Fibroblast of skin of right biceps (primary cell): Measurements from ENCODE around the gene PRKG1.
"Not testable (repeated sequence)": the region's sequence is repeated elsewhere in the genome, so short reads cannot be mapped to it uniquely, and the experiment has no call there.

Experiments used
- DNase-seq: peaks from one replicate; pipeline ENCODE4 v3.0.0-alpha.2; 2013

The PRKG1 gene

GRCh38 chr10:51342381-51342780 is 268.1 kb downstream of the PRKG1 start:
- no peak for DNase-seq

DNA sequence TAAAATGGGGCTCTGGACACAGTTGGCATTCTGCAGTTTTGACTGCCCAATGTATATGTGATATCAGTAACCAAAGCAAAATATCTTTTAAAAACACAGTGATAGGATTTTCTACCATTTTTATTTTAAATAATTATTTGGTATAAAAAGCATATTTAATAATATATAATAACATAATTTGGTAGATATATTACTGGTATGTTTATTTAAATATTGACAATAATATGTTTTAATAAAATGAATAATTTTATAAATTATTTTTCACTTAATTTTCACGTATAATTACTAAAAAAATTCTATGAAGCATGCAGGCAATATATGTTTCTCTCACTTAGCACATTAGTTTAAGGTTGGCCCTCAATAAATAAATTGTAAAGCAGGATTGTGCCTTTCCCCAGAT is 269.1 kb downstream of the PRKG1 start:
- no peak for DNase-seq

DNA sequence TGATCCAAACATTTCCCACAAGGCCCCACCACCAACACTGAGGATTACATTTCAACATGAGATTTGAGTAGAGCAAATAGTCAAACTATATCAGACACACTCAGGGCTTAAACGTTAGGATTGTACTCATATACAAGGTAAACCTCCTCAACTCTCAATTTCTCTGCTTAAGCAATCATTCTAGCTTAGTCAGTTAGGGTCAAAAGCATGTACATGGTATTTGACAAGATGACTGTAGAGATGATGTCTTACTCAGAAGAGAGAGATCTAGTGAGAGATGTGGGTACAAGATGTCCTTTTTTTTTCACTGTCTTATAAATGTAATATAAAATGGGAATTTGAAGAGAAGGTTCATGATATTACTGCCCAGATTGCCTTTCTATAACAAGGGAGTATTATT is 270.1 kb downstream of the PRKG1 start:
- no peak for DNase-seq

GRCh38 chr10:51348622-51349021 is 274.3 kb downstream of the PRKG1 start:
- no peak for DNase-seq

- DNase-seq = no peak
Measured at GRCh38 chr10:51357170-51357569, 282.9 kb downstream of the PRKG1 start.

GRCh38 chr10:51358227-51358626 is 283.9 kb downstream of the PRKG1 start:
- DNase-seq = no peak

DNA sequence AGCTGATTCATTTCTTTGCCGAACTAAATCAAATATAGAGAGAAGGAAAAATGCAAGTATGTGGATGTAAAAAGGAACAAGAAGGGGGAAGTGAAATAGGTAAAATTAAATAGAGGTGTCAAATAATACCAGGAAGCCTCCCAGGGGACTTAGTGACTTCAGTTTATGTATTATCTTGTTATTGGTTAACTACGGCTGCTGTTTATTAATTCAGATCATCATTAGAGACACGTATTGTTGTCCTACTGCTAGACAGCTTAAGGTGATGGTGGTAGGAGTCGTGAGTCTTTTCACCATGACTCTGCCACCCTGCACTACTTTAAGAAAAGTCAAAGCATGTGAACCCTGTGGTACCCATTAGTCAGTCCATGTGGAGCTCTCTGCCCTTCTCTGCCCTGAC is 289.1 kb downstream of the PRKG1 start:
- DNase-seq = no peak

GRCh38 chr10:51364674-51365073 is 290.4 kb downstream of the PRKG1 start:
- no peak for DNase-seq

GRCh38 chr10:51366044-51366443 is 291.8 kb downstream of the PRKG1 start:
- DNase-seq = no peak

- no peak for DNase-seq
Measured at GRCh38 chr10:51367127-51367526, 292.8 kb downstream of the PRKG1 start.

DNA sequence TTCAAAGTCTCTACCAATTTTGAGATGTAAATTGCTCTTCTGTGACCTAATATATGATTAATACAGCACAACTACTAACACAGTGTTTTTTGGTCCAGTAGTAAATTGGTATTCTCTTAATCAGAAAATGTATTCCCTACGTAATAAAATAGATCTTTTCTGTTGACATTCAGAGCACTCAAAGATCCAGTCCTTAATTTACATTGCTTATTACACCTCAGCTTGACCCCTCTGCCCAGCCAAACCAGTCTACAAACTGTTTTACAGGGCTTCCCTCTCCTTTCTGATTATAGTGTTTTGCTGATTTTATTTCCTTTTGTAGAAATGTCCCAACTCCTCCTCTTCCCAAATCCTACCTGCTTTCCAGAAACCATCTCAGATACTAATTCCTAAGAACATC is 293.4 kb downstream of the PRKG1 start:
- DNase-seq = no peak

- DNase-seq = no peak
Measured at GRCh38 chr10:51368943-51369342, 294.7 kb downstream of the PRKG1 start.

DNA sequence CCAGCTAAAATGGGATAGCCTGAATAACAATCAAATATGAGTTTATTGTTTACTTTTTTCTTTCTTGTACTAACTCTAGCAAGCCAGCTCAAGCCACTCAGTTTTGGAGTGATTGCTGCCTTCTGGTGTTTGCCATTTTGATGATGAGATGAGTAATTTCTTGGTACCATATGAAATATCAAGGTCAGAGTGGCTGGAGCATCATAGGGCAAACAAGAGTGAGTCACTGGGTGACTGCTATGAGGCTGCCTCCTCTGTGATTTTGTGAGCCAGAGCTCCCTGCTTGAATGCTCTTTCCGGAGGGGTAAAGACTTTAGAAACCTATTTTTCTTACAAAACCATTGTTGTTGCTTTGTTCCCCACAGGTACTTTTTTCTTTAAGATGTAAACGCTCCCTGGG is 295.6 kb downstream of the PRKG1 start:
- peak; percentile 68 for DNase-seq

GRCh38 chr10:51371743-51372142 is 297.5 kb downstream of the PRKG1 start:
- no peak for DNase-seq

DNA sequence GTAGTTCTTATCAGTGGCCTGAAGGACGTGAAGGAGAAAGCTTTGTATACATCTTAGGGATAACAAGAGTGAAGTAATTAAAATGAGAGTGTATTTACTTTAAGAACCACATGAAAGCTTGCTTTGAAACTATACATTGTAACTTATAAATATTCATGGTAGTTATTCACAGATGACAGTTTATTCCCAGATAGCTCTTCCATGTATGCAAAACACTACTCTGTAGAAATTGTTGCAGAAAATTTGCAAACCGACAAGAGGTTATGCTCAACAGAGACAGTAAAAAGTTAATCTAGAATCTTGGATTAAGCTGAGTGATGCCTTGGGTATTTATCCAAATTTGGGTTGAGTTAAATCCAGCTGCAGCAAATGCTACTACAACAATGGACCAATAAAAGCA is 301.5 kb downstream of the PRKG1 start:
- DNase-seq = no peak

DNA sequence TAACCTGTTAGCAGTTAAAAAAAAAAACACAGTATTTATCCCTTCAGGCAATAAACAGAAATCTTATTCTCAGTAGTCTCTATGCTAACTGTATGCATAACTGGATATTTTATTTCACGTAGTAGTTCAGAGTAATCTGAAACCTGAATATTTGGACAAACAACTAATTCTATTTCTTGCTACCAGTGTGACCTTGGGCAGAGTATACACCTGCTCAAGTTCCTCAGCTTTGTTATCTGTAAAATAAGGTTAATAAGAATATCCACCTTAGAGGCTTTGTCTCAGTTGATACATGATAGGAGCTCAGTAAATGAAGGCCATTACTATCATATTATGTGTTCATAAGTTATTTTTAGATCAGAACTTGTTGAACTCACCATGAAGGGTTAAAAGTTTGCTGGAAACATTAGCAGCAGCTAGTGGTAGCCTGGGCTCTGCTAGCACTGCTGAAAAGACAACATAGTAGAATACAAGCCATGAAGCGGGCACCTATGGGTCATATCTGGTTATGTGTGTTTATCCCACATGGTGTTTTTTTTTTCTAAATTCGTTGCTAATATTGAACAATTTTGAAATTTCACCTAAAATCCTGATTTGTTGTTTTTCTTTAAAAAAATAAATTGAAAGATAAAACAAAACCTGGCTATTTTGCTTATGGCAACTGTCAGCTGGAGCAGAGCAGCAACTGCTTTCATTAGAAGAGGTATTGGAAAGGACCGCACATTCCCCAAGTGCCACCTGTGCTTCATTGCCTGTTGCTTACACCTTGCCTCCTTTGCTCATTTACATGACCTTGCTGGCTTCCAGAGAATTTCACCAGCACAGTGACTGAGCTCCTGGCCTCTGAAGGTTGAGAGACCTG is 303.0 kb downstream of the PRKG1 start:
- DNase-seq = no peak

- peak; percentile 20 for DNase-seq
Measured at GRCh38 chr10:51377932-51378599, 303.8 kb downstream of the PRKG1 start.

GRCh38 chr10:51382181-51382580 is 307.9 kb downstream of the PRKG1 start:
- no peak for DNase-seq

DNA sequence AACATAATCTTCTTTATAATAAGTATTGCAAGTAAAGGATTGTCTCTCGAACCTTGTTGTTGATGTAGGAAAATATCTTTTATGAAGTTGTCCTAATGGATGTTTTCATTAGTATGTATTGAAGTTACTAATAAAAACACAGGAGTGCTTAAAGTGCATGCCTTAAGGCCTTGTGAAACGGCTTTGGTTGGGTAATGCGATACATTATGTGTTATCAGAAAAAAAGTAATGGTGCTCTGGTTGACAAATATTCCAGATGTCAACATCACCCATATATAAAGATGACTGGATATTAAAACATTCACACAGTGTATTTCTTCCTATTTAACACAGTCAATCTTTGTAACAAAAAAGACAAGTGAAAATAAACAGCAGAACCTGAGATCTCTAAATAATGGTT is 310.7 kb downstream of the PRKG1 start:
- no peak for DNase-seq

- DNase-seq = peak; percentile 48
Measured at GRCh38 chr10:51386248-51386885, 312.1 kb downstream of the PRKG1 start.

DNA sequence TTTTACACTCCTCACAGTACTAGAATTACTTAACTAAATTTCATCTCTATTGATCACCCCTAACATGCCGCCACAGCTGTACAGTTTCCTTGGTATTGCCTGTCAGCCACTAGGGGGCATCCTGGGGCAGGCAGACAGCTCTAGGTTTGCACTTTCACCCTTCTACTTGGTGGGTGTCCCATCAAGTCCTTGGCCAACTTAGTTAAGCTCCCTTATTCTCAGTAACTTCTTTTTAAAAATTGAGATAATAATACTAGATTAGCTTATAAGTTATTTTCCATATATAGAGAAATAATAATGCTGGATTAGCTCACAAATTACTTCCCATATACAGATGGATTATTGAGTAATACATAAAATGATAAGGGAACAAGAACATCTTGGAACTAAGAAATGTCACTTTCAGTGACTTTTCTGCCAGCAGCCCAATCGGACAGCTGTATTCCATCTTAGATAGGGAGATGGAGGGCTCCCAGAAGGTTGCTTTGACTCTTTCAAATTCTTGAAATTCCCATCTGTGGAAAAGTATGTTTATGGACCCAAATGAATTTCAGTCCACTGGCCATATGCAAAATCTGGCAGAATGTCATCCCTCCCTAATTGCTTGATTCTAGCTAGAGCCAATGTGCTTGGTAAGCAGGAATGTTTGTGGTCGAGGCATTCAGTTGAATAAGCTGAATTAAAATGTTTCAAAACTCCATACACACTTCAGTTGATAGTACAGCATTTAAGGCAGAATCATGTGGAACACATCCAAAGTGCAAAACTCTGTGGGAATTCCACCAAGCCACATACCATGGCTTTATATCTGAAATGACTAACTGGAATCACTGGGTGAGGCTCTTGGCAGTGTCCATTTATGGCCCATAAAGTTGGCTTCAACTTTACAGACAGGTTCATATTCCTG is 315.4 kb downstream of the PRKG1 start:
- DNase-seq = peak; percentile 99

DNA sequence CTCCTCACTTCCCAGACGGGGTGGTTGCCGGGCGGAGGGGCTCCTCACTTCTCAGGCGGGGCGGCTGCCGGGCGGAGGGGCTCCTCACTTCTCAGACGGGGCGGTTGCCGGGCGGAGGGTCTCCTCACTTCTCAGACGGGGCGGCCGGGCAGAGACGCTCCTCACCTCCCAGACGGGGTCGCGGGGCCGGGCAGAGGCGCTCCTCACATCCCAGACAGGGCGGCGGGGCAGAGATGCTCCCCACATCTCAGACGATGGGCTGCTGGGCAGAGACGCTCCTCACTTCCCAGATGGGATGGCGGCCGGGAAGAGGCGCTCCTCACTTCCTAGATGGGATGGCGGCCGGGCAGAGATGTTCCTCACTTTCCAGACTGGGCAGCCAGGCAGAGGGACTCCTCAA is 318.7 kb downstream of the PRKG1 start:
- DNase-seq = not testable (repeated sequence)

DNA sequence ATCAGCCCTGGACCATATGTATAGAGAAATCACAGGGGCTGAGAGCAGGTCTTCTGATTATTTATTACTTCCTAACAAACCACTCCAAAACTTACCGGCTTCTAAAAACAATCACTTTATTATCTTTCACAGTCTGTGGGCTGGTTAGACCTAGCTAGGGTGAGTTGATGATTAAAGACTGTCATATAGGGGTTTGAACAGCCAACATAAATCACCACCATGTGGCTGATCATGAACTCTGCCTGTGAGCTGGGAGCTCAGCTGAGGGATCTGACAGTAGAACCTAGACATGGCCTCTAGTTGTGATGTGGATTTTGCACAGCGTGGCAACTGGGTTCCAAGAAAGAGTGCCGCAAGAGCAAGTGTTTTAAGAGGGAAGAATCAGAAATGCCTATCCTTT is 319.8 kb downstream of the PRKG1 start:
- no peak for DNase-seq
